ENCODE results near the gene PNMA6E. TPM values are rescaled to one million over a fixed set of nuclear protein-coding genes. Genes with fewer than 3 reads are reported as not detected.

The PNMA6E gene
- total and polyA plus RNA-seq, 12 donors, result 0.07 to 0.27 (median 0.16) TPM; not detected in 5

DNA sequence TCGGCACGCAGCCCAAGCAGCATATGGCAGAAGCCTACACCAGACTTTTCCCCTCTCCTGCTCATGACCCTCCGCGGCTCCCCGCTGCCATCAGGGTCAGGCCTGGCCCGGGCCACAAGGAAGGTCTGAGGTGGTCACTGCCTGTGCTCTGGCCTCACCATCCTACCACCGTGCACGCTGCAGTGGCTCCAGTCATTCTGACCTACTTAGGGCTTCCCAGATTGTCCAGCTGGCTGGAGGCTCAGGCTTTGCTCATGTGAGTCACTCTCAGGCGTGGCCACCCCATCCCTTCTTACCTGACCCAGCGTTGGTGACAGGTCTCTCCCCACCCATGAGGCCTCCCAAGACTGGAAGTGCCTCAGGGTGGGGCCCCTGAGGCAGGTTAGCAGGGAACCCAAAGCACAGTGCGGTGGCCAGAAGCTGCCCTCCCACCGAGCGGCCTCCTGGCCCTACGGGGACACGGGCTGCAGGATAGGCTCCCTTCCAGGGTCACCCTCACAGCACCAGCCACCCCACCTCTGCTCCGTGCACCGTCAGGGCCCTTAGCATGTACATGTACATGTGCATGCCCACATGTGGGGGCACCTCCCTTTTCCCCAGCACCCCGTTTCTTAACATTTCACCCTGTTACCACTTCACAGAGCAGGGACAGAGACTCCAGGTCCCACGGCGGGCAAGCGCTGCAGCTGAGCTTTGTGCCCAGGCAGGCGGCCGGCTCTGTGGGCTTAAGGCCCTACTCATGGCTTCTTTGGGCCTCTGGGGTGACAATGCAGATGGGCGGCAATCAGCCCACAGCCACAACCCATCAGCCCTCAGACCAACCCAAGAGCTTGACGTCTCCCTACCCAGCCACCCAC is 42.6 kb upstream of the PNMA6E start:
- TF ChIP-seq POLR2A (IDR thresholded peaks at IDR 0.05), result no peak
- 58 to 86% (median 83%) methylated on average over 2 to 25 of the region's 25 CpGs for WGBS, 4 donors
- DNase-seq, result peak in 1 of 7 donors; percentile 26
- no peaks in the 10 kb centered on the region for H3K4me1 ChIP-seq (replicated peaks in 1 of 2)
- no peak overlapping the region for H3K4me3 ChIP-seq
- no peaks in the 10 kb centered on the region for H3K36me3 ChIP-seq (replicated peaks in 1 of 2)
- peaks cover 4% of the 10 kb centered on the region for H3K27me3 ChIP-seq
- H3K27ac ChIP-seq, result no peak overlapping the region
- intact Hi-C loops (cut with DNase I), result no loop called here
- H3K9me3 ChIP-seq (replicated peaks in 1 of 3), result no peaks in the 10 kb centered on the region

DNA sequence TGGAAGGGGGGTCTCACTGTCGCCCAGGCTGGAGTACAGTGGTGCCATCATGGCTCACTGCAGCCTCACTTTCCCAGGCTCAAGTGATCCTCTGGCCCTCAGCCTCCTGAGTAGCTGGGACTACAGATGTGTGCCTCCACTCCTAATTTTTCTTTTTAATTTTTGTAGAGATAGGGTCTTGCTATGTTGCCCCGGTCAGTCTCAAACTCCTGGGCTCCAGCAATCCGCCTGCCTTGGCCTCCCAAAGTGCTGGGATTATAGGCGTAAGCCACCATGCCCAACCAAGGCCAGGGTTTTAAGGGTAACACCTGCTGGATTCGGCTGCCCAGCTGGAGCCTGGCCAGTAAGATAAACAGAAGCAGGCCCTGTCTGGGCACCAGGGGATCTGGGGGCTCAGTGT is 41.3 kb upstream of the PNMA6E start:
- intact Hi-C loops (cut with DNase I), result no loop called here
- no peak for DNase-seq
- H3K36me3 ChIP-seq (replicated peaks in 1 of 2), result no peaks in the 10 kb centered on the region
- no peaks in the 10 kb centered on the region for H3K4me1 ChIP-seq (replicated peaks in 1 of 2)
- no peak overlapping the region for H3K27ac ChIP-seq
- H3K27me3 ChIP-seq, result peaks cover 4% of the 10 kb centered on the region
- no peak for TF ChIP-seq POLR2A (IDR thresholded peaks at IDR 0.05)
- TF ChIP-seq, protein P1, sequence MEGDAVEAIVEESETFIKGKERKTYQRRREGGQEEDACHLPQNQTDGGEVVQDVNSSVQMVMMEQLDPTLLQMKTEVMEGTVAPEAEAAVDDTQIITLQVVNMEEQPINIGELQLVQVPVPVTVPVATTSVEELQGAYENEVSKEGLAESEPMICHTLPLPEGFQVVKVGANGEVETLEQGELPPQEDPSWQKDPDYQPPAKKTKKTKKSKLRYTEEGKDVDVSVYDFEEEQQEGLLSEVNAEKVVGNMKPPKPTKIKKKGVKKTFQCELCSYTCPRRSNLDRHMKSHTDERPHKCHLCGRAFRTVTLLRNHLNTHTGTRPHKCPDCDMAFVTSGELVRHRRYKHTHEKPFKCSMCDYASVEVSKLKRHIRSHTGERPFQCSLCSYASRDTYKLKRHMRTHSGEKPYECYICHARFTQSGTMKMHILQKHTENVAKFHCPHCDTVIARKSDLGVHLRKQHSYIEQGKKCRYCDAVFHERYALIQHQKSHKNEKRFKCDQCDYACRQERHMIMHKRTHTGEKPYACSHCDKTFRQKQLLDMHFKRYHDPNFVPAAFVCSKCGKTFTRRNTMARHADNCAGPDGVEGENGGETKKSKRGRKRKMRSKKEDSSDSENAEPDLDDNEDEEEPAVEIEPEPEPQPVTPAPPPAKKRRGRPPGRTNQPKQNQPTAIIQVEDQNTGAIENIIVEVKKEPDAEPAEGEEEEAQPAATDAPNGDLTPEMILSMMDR (IDR thresholded peaks at IDR 0.05), result no peak
- H3K4me3 ChIP-seq, result no peak overlapping the region
- 72 to 96% (median 84%) methylated on average over 3 to 5 of the region's 5 CpGs for WGBS, 4 donors
- H3K9me3 ChIP-seq (replicated peaks in 1 of 3), result no peaks in the 10 kb centered on the region

DNA sequence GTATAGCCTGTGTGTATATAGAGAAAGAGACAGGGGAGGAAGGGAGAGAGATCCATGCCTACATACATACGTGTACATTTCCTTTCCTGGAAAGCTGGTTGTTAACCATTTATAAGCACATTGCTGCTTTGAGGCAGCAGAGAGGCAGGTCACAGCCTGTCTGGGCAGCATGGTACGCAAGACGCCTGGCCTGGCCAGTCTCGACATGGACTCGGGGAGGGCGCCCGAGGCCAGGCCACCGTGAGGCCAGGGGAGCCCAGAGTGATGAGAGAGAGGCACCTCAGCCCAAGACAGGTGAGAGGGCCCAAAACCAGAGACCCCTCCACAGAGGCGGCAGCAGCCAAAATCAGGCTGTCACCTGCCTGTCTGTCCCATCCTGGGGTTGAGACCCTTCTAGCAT is 40.8 kb upstream of the PNMA6E start:
- Histone ChIP-seq H3K27ac (no peak overlapping the region), H3K4me1 (replicated peaks in 1 of 2) (no peaks in the 10 kb centered on the region), H3K4me3 (no peak overlapping the region), H3K27me3 (peaks cover 4% of the 10 kb centered on the region), H3K9me3 (replicated peaks in 1 of 3) (no peaks in the 10 kb centered on the region), H3K36me3 (replicated peaks in 1 of 2) (no peaks in the 10 kb centered on the region)
- 74 to 86% (median 78%) methylated on average over 3 to 9 of the region's 9 CpGs for WGBS, 4 donors
- TF ChIP-seq, protein P1 (IDR thresholded peaks at IDR 0.05), result no peak
- TF ChIP-seq POLR2A (IDR thresholded peaks at IDR 0.05), result no peak
- intact Hi-C loops (cut with DNase I), result no loop called here
- no peak for DNase-seq

DNA sequence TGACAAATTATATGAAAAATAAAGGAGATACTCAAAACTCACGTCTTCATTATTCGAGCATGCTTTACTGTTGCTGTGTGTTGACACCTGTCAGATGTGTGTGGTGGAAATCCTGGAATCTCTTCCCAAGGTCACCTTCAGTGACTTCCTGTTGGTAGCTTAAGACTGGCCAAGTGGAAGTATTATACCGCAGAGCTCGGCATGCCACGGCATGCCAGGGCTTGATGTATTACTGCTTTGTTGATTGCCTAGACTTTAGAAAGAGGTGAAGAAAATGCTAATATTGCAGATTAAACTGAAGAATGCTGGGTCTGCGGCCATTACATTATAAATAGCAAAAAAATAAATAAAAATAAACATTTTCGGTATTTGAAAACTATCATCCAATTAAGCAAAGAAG is 40.1 kb upstream of the PNMA6E start:
- DNase-seq, result no peak
- WGBS, 4 donors, result 39 to 63% (median 55%) methylated on average over 7 of the region's 7 CpGs
- Histone ChIP-seq H3K27me3 (peaks cover 4% of the 10 kb centered on the region), H3K36me3 (replicated peaks in 1 of 2) (no peaks in the 10 kb centered on the region), H3K27ac (no peak overlapping the region), H3K4me1 (replicated peaks in 1 of 2) (no peaks in the 10 kb centered on the region), H3K9me3 (replicated peaks in 1 of 3) (no peaks in the 10 kb centered on the region), H3K4me3 (no peak overlapping the region)
- intact Hi-C loops (cut with DNase I), result no loop called here
- TF ChIP-seq, protein P1 (IDR thresholded peaks at IDR 0.05), result no peak
- TF ChIP-seq POLR2A (IDR thresholded peaks at IDR 0.05), result no peak

All from adrenal gland (tissue), 12 donors.